NCI-H774 (cell line): ENCODE results near the gene BCL3.
A peak's percentile ranks its signal among the peaks of the same experiment; 100 is the strongest.

Experiments
- DNase-seq: peaks from one replicate; lab custom pipeline; 2025; lab: John Stamatoyannopoulos, UW

Gene BCL3

GRCh38 chr19:44792281-44792680 lies 43.8 kb downstream of the BCL3 start:
- DNase-seq, result no peak

- no peak for DNase-seq
Observed at GRCh38 chr19:44794610-44795009, 46.1 kb downstream of the BCL3 start.

GRCh38 chr19:44795398-44795987 lies 47.0 kb downstream of the BCL3 start:
- no peak for DNase-seq

GRCh38 chr19:44796701-44797115 lies 48.2 kb downstream of the BCL3 start:
- DNase-seq, result peak; percentile 82

GRCh38 chr19:44799627-44800346 lies 51.3 kb downstream of the BCL3 start:
- no peak for DNase-seq

GRCh38 chr19:44800461-44800860 lies 52.0 kb downstream of the BCL3 start:
- DNase-seq, result peak; percentile 75

- no peak for DNase-seq
Observed at GRCh38 chr19:44803442-44804428, 55.2 kb downstream of the BCL3 start.

- no peak for DNase-seq
Observed at GRCh38 chr19:44806291-44806690, 57.8 kb downstream of the BCL3 start.

- DNase-seq, result peak; percentile 85
Observed at GRCh38 chr19:44807162-44807561, 58.7 kb downstream of the BCL3 start.

GRCh38 chr19:44807652-44808462 lies 59.3 kb downstream of the BCL3 start:
- peak; percentile 26 for DNase-seq

- DNase-seq, result peak; percentile 55
Observed at GRCh38 chr19:44808463-44809371, 60.2 kb downstream of the BCL3 start, which contains the start of gene BCAM. Gene BCAM (plus strand): TSS chr19:44809103. CDS start chr19:44809125, 22 bp downstream.
